ENCODE data around the gene KCTD2. TPM values are rescaled to one million over a fixed set of nuclear protein-coding genes. Genes with fewer than 3 reads are reported as not detected.

Gene KCTD2
- total RNA-seq, 2 donors from 2014 or later, result 14.8 to 18.1 TPM

GRCh38 chr17:75097865-75098264 lies 50.8 kb downstream of the KCTD2 start:
- H3K4me3 ChIP-seq, result no peak overlapping the region
- H3K4me1 ChIP-seq, result peaks cover 11% of the 10 kb centered on the region
- no peak overlapping the region for H3K27ac ChIP-seq
- H3K36me3 ChIP-seq, result no peaks in the 10 kb centered on the region
- no peak for DNase-seq
- no peaks in the 10 kb centered on the region for H3K27me3 ChIP-seq
- H3K9ac ChIP-seq (ENCODE audit: low read depth in 2 of 2, low read length in 2 of 2), result no peak overlapping the region
- intact Hi-C loops (cut with DNase I), result no loop called here
- no peaks in the 10 kb centered on the region for H3K9me3 ChIP-seq
- TF ChIP-seq CTCF (IDR thresholded peaks at IDR 0.05), result no peak

GRCh38 chr17:75098861-75099260 lies 51.8 kb downstream of the KCTD2 start:
- intact Hi-C loops (cut with DNase I), result no loop called here
- Histone ChIP-seq H3K9me3 (no peaks in the 10 kb centered on the region), H3K4me3 (no peak overlapping the region), H3K4me1 (peaks cover 8% of the 10 kb centered on the region), H3K27me3 (no peaks in the 10 kb centered on the region), H3K9ac (ENCODE audit: low read depth in 2 of 2, low read length in 2 of 2) (no peak overlapping the region), H3K27ac (no peak overlapping the region), H3K36me3 (no peaks in the 10 kb centered on the region)
- TF ChIP-seq CTCF (IDR thresholded peaks at IDR 0.05), result no peak
- DNase-seq, result no peak

GRCh38 chr17:75099881-75100595 lies 53.0 kb downstream of the KCTD2 start:
- no peak for DNase-seq
- no peak for TF ChIP-seq CTCF (IDR thresholded peaks at IDR 0.05)
- H3K9ac ChIP-seq (ENCODE audit: low read depth in 2 of 2, low read length in 2 of 2), result no peak overlapping the region
- no peak overlapping the region for H3K27ac ChIP-seq
- no peak overlapping the region for H3K4me3 ChIP-seq
- no peaks in the 10 kb centered on the region for H3K9me3 ChIP-seq
- no peaks in the 10 kb centered on the region for H3K36me3 ChIP-seq
- intact Hi-C loops (cut with DNase I), result no loop called here
- H3K4me1 ChIP-seq, result peaks cover 8% of the 10 kb centered on the region
- H3K27me3 ChIP-seq, result no peaks in the 10 kb centered on the region

- Histone ChIP-seq H3K27me3 (no peaks in the 10 kb centered on the region), H3K9me3 (no peaks in the 10 kb centered on the region), H3K36me3 (no peaks in the 10 kb centered on the region), H3K4me1 (no peaks in the 10 kb centered on the region), H3K27ac (no peak overlapping the region), H3K9ac (ENCODE audit: low read depth in 2 of 2, low read length in 2 of 2) (no peak overlapping the region), H3K4me3 (no peak overlapping the region)
- intact Hi-C loops (cut with DNase I), result no loop called here
- DNase-seq, result no peak
- TF ChIP-seq CTCF (IDR thresholded peaks at IDR 0.05), result no peak
These were observed 55.4 kb downstream of the KCTD2 start for GRCh38 chr17:75102385-75102821.

- Histone ChIP-seq H3K27ac (no peak overlapping the region), H3K4me1 (no peaks in the 10 kb centered on the region), H3K9ac (ENCODE audit: low read depth in 2 of 2, low read length in 2 of 2) (no peak overlapping the region), H3K36me3 (no peaks in the 10 kb centered on the region), H3K9me3 (no peaks in the 10 kb centered on the region), H3K4me3 (no peak overlapping the region), H3K27me3 (no peaks in the 10 kb centered on the region)
- no peak for TF ChIP-seq CTCF (IDR thresholded peaks at IDR 0.05)
- no peak for DNase-seq
- intact Hi-C loops (cut with DNase I), result no loop called here
These were observed 56.9 kb downstream of the KCTD2 start for GRCh38 chr17:75103601-75104554.

Data from colonic mucosa (tissue), 4 donors.